ENCODE measurements around the gene MKNK2.

GRCh38 chr19:2064788-2065524, 13.9 kb upstream of the MKNK2 start:
- TF ChIP-seq EZH2 (IDR thresholded peaks at IDR 0.05; ENCODE audit: insufficient read depth, poor library complexity, severe bottlenecking) = no peak
- TF ChIP-seq EZH2phosphoT487 (IDR thresholded peaks at IDR 0.05; ENCODE audit: insufficient read depth, low read depth) = no peak
